ENCODE data around the gene ATOH8. TPM values are rescaled to one million over a fixed set of nuclear protein-coding genes. Genes with fewer than 3 reads are reported as not detected.

Gene ATOH8
- total and polyA plus RNA-seq, 2 experiments from 2014 or later, result 12.7 to 50.1 TPM

DNA sequence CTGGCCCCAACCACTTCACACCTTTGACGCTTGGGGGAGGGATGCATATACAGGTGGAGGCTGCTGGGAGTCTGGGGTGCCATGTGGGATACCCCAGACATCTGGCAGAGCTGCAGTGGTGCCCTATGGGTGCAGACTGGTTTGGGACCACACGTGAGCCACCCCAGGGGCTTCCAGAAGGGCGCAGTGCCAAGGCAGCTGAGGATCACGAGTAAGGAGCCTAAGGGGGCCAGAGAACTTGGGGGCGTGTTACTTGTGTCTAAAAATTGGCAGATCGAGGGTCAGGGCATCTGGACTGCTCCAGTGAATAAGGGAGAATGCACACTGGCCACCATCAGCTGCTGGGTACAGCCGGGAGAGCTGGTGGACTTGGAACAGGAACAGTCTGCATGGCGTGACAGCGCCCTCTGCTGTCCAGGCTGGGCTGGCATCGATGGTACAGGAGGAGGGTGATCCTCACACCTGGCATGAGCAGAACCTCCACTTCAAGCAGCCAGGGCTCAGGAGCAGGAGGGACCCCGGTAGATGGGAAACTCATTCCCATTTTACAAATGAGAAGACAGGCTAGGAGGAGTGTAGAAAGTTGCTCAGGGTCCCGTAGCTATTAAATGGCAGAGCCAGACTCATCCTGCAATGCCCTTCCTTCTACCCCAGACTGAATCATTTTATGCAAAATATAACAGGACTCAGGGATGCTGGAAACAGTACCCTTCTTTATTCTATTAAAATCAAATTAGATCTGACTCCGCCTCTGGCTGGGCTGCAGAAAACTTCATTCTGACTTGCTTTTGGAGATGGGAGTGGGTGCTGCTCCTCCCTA, 60.4 kb downstream of the ATOH8 start:
- no peak for TF ChIP-seq EZH2phosphoT487 (IDR thresholded peaks at IDR 0.05; ENCODE audit: insufficient read depth, low read depth)
- no peak for TF ChIP-seq EZH2 (IDR thresholded peaks at IDR 0.05; ENCODE audit: insufficient read depth, poor library complexity, severe bottlenecking)
- no peak overlapping the region for H3K4me2 ChIP-seq (ENCODE audit: unreplicated experiment)
- H3K79me2 ChIP-seq (ENCODE audit: insufficient read depth), result no peaks in the 10 kb centered on the region
- no peaks in the 10 kb centered on the region for H4K20me1 ChIP-seq (ENCODE audit: insufficient read depth)
- H3K36me3 ChIP-seq (ENCODE audit: low read depth), result no peaks in the 10 kb centered on the region
- H3K9ac ChIP-seq, result no peak overlapping the region
- peaks cover 20% of the 10 kb centered on the region for H3K4me1 ChIP-seq (ENCODE audit: insufficient read depth)
- no peaks in the 10 kb centered on the region for H3K9me2 ChIP-seq (ENCODE audit: insufficient read depth)
- peak; percentile 89 for DNase-seq
- H3F3A ChIP-seq (ENCODE audit: insufficient read depth), result peaks cover 7% of the 10 kb centered on the region; the same call in 1 of the 2 replicates
- 24 to 26% methylated on average over 13 of the region's 13 CpGs for WGBS, 2 experiments (ENCODE audit: low coverage in 1 of 2, low lambda C conversion rate in 2 of 2, missing lambda C conversion rate in 2 of 2)
- no peak overlapping the region for H3K4me3 ChIP-seq
- no peak overlapping the region for H2AFZ ChIP-seq
- no peaks in the 10 kb centered on the region for H3K9me3 ChIP-seq (ENCODE audit: low read depth)
- no peak overlapping the region for H3K27ac ChIP-seq
- no peaks in the 10 kb centered on the region for H3K27me3 ChIP-seq (replicated peaks; ENCODE audit: insufficient read depth)
- in situ Hi-C loops (cut with MboI), result loop anchor here (5.0 to 10.0 kb wide), 2 partner anchors 87 to 169 kb away; no protein-coding TSS in a partner anchor

DNA sequence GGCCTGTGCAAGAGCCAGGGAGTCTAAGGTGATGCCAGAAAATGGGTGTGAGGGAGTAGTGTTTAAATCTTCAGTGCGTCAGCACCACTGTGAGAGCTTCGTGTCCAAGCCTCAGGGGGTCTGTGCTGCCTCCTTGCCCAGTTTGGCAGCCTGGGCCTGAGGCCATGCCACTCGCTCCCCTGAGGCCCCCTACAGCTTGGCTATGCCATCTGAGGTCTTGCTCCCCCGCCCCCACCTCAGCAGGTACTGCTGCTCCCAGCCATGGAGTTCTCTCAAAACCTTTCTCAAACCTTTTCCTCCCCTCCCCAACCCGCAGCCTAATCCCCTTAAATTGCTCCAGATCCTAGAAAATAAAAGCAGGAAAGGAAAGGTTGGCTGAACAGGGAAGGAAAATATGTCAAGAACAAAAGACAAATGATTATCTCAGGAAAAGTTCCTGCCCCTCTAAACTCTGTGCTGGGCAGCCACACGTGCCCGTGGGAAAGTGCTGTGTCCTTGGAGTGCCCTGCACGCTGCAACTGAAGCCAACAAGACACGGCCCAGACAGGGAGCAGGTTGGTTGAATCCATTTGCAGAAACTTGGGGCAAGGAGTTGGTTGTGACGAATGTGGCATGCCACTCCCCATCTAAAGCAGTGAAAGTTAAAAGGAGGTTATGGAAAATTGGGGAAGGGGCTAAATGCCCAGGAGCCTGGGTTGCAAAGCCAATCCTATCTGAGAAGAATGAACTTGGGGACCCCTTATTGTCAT, 61.2 kb downstream of the ATOH8 start:
- H3K79me2 ChIP-seq (ENCODE audit: insufficient read depth), result no peaks in the 10 kb centered on the region
- H3K9me2 ChIP-seq (ENCODE audit: insufficient read depth), result no peaks in the 10 kb centered on the region
- H3K4me2 ChIP-seq (ENCODE audit: unreplicated experiment), result no peak overlapping the region
- peaks cover 20% of the 10 kb centered on the region for H3K4me1 ChIP-seq (ENCODE audit: insufficient read depth)
- no peaks in the 10 kb centered on the region for H3K36me3 ChIP-seq (ENCODE audit: low read depth)
- no peaks in the 10 kb centered on the region for H3K9me3 ChIP-seq (ENCODE audit: low read depth)
- WGBS, 2 experiments (ENCODE audit: low coverage in 1 of 2, low lambda C conversion rate in 2 of 2, missing lambda C conversion rate in 2 of 2), result 69 to 73% methylated on average over 10 of the region's 10 CpGs
- H3K9ac ChIP-seq, result no peak overlapping the region
- in situ Hi-C loops (cut with MboI), result loop anchor here (5.0 to 10.0 kb wide), 2 partner anchors 88 to 170 kb away; no protein-coding TSS in a partner anchor
- peaks cover 7% of the 10 kb centered on the region; the same call in 1 of the 2 replicates for H3F3A ChIP-seq (ENCODE audit: insufficient read depth)
- H3K27me3 ChIP-seq (replicated peaks; ENCODE audit: insufficient read depth), result no peaks in the 10 kb centered on the region
- no peak overlapping the region for H2AFZ ChIP-seq
- no peak overlapping the region for H3K27ac ChIP-seq
- no peak for DNase-seq
- TF ChIP-seq EZH2phosphoT487 (IDR thresholded peaks at IDR 0.05; ENCODE audit: insufficient read depth, low read depth) (no peak), EZH2 (IDR thresholded peaks at IDR 0.05; ENCODE audit: insufficient read depth, poor library complexity, severe bottlenecking) (no peak)
- no peaks in the 10 kb centered on the region for H4K20me1 ChIP-seq (ENCODE audit: insufficient read depth)
- no peak overlapping the region for H3K4me3 ChIP-seq

DNA sequence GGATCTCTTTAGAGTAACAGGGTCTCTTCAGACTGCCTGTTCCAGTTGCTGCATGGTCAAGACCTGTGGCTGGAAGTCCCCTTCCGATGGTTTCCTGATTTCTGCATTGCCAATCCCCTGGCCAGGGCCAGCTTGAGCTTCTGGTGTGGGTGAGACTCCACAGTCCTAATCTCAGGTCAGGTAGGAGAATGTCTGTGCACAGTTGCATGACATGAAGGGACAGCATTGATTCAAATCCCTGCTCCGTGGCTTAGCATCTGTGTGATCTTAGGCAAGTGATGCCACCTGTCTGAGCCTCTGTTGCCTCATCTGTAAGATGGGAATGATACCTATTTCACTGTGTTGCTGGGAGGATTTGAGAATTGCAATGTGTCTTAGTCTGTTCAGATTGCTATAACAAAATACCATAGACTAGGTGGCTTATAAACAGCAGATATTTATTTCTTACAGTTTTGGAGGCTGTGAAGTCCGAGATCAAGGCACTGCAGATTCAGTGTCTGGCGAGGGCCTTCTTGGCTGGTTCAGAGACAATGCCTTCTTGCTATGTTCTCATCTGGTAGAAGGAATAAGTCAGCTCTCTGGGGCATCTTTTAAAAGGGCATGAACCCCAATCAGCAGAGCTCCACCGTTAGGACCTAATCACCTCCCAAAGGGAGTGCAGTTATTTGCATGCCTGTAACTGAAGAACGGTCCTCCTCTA, 66.2 kb downstream of the ATOH8 start:
- no peak for DNase-seq
- H3K9ac ChIP-seq, result no peak overlapping the region
- no peaks in the 10 kb centered on the region for H3K9me2 ChIP-seq (ENCODE audit: insufficient read depth)
- in situ Hi-C loops (cut with MboI), result loop anchor here (10.0 kb wide), 1 partner anchor 175 kb away; no protein-coding TSS in a partner anchor
- H4K20me1 ChIP-seq (ENCODE audit: insufficient read depth), result no peaks in the 10 kb centered on the region
- H3F3A ChIP-seq (ENCODE audit: insufficient read depth), result no peaks in the 10 kb centered on the region
- no peak overlapping the region for H3K4me2 ChIP-seq (ENCODE audit: unreplicated experiment)
- no peak for TF ChIP-seq EZH2phosphoT487 (IDR thresholded peaks at IDR 0.05; ENCODE audit: insufficient read depth, low read depth)
- no peak for TF ChIP-seq EZH2 (IDR thresholded peaks at IDR 0.05; ENCODE audit: insufficient read depth, poor library complexity, severe bottlenecking)
- no peaks in the 10 kb centered on the region for H3K36me3 ChIP-seq (ENCODE audit: low read depth)
- no peaks in the 10 kb centered on the region for H3K27me3 ChIP-seq (replicated peaks; ENCODE audit: insufficient read depth)
- H2AFZ ChIP-seq, result no peak overlapping the region
- WGBS, 2 experiments (ENCODE audit: low coverage in 1 of 2, low lambda C conversion rate in 2 of 2, missing lambda C conversion rate in 2 of 2), result 75% methylated on average over 6 of the region's 6 CpGs
- H3K4me3 ChIP-seq, result no peak overlapping the region
- H3K4me1 ChIP-seq (ENCODE audit: insufficient read depth), result no peaks in the 10 kb centered on the region
- no peak overlapping the region for H3K27ac ChIP-seq
- H3K79me2 ChIP-seq (ENCODE audit: insufficient read depth), result no peaks in the 10 kb centered on the region
- no peaks in the 10 kb centered on the region for H3K9me3 ChIP-seq (ENCODE audit: low read depth)

DNA sequence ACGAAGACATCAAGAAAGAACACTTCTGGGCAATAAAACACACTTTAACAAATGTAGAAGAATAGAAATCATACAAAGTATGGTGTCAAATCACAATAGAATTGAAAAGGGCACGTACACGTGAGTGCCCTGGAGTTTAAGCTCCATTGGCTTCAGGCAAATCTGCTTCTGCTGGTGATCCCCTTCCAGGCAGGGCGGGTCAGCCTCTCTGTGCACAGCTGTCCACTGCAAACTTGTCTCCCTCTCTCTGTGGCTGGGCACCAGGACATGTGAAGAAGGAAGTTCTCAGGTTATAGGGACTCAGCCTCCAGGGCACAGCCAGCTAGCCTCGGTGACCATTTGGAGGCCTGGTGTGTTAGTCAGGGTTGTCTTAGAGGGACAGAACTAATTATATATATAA, 69.0 kb downstream of the ATOH8 start:
- no peak overlapping the region for H3K9ac ChIP-seq
- no peaks in the 10 kb centered on the region for H3K4me1 ChIP-seq (ENCODE audit: insufficient read depth)
- H3K27ac ChIP-seq, result no peak overlapping the region
- no peaks in the 10 kb centered on the region for H3K36me3 ChIP-seq (ENCODE audit: low read depth)
- H3K27me3 ChIP-seq (replicated peaks; ENCODE audit: insufficient read depth), result no peaks in the 10 kb centered on the region
- no peaks in the 10 kb centered on the region for H3K9me3 ChIP-seq (ENCODE audit: low read depth)
- H3K4me3 ChIP-seq, result no peak overlapping the region
- H4K20me1 ChIP-seq (ENCODE audit: insufficient read depth), result no peaks in the 10 kb centered on the region
- no peaks in the 10 kb centered on the region for H3F3A ChIP-seq (ENCODE audit: insufficient read depth)
- H3K4me2 ChIP-seq (ENCODE audit: unreplicated experiment), result no peak overlapping the region
- 72 to 73% methylated on average over 5 of the region's 5 CpGs for WGBS, 2 experiments (ENCODE audit: low coverage in 1 of 2, low lambda C conversion rate in 2 of 2, missing lambda C conversion rate in 2 of 2)
- no peaks in the 10 kb centered on the region for H3K9me2 ChIP-seq (ENCODE audit: insufficient read depth)
- H3K79me2 ChIP-seq (ENCODE audit: insufficient read depth), result no peaks in the 10 kb centered on the region
- TF ChIP-seq EZH2 (IDR thresholded peaks at IDR 0.05; ENCODE audit: insufficient read depth, poor library complexity, severe bottlenecking) (no peak), EZH2phosphoT487 (IDR thresholded peaks at IDR 0.05; ENCODE audit: insufficient read depth, low read depth) (no peak)
- no peak for DNase-seq
- in situ Hi-C loops (cut with MboI), result no loop called here
- H2AFZ ChIP-seq, result no peak overlapping the region

All from GM23248 (cell line).